ENCODE data around the gene FNDC3B.

The FNDC3B gene

GRCh38 chr3:172056416-172056815 lies 17.0 kb downstream of the FNDC3B start:
- no peak for DNase-seq

GRCh38 chr3:172057059-172057458 lies 17.7 kb downstream of the FNDC3B start:
- DNase-seq = no peak

- DNase-seq = no peak
These were observed 18.4 kb downstream of the FNDC3B start for GRCh38 chr3:172057624-172058327.

- DNase-seq = no peak
These were observed 20.2 kb downstream of the FNDC3B start for GRCh38 chr3:172059532-172059931.

GRCh38 chr3:172060234-172060633 lies 20.9 kb downstream of the FNDC3B start:
- no peak for DNase-seq

GRCh38 chr3:172061724-172062184 lies 22.4 kb downstream of the FNDC3B start:
- DNase-seq = no peak

GRCh38 chr3:172062761-172063160 lies 23.4 kb downstream of the FNDC3B start:
- no peak for DNase-seq

GRCh38 chr3:172063456-172064432 lies 24.4 kb downstream of the FNDC3B start:
- no peak for DNase-seq

GRCh38 chr3:172065527-172065926 lies 26.1 kb downstream of the FNDC3B start:
- DNase-seq = no peak

- DNase-seq = no peak
These were observed 26.8 kb downstream of the FNDC3B start for GRCh38 chr3:172065967-172066762.

GRCh38 chr3:172066880-172067796 lies 27.8 kb downstream of the FNDC3B start:
- DNase-seq = no peak

- DNase-seq = no peak
These were observed 28.6 kb downstream of the FNDC3B start for GRCh38 chr3:172067837-172068440.

GRCh38 chr3:172068977-172069376 lies 29.6 kb downstream of the FNDC3B start:
- no peak for DNase-seq

- DNase-seq = no peak
These were observed 30.1 kb downstream of the FNDC3B start for GRCh38 chr3:172069478-172069877.

GRCh38 chr3:172070269-172070668 lies 30.9 kb downstream of the FNDC3B start:
- DNase-seq = no peak

- DNase-seq = no peak
These were observed 31.4 kb downstream of the FNDC3B start for GRCh38 chr3:172070802-172071201.

GRCh38 chr3:172071780-172072330 lies 32.5 kb downstream of the FNDC3B start:
- no peak for DNase-seq

- DNase-seq = no peak
These were observed 33.2 kb downstream of the FNDC3B start for GRCh38 chr3:172072543-172072942.

- no peak for DNase-seq
These were observed 34.0 kb downstream of the FNDC3B start for GRCh38 chr3:172073262-172073915.

GRCh38 chr3:172074032-172074431 lies 34.7 kb downstream of the FNDC3B start:
- DNase-seq = no peak

Measured in T-helper 1 cell (primary cell).